CD4-positive, alpha-beta T cell (primary cell): Measurements from ENCODE around the gene CCNG2. TPM values are rescaled to one million over a fixed set of nuclear protein-coding genes. Genes with fewer than 3 reads are reported as not detected.

Experiments
- ATAC-seq: fragments of 200-7000 bp; cut with Tn5 transposase; one replicate; pipeline ENCODE4 v1.10.0; 2022; ENCODE audit warnings: mild to moderate bottlenecking; ENCODE audit not compliant: poor library complexity
- CTCF ChIA-PET: fragments of 350-600 bp; sonication (Branson Sonifier 250); formaldehyde crosslinking; loops from one replicate; lab custom pipeline; 2021; ENCODE audit warnings: antibody characterized with exemption, inconsistent platforms; lab: Charles Lee
- POLR2A ChIA-PET: fragments of 350-600 bp; sonication (Branson Sonifier 250); formaldehyde crosslinking; loops from one replicate; lab custom pipeline; 2021; ENCODE audit warnings: antibody characterized with exemption, inconsistent platforms; lab: Charles Lee
- DNase-seq, 14 experiments: peaks; one replicate each; pipeline ENCODE4 v3.0.0-alpha.2; 2013 to 2020; ENCODE audit warnings: mixed read lengths in 2 of 14
- H3K27ac ChIP-seq, 2 donors: one replicate each; pipeline versions ENCODE4 v1.5.1 to v1.7.0; 2013; ENCODE audit warnings: low read length in 2 of 2, low read depth in 1 of 2, mild to moderate bottlenecking in 1 of 2
- H3K27me3 ChIP-seq, 2 experiments: 1 replicate in 1 of 2; 2 replicates in 1 of 2; pipeline versions ENCODE4 v1.6.1 to v1.7.0; 2013; ENCODE audit warnings: low read length in 2 of 2, control low read depth in 1 of 2, mild to moderate bottlenecking in 1 of 2, moderate library complexity in 1 of 2; ENCODE audit not compliant: insufficient read depth in 2 of 2, control insufficient read depth in 1 of 2
- H3K36me3 ChIP-seq: one replicate; pipeline ENCODE4 v1.6.1; 2013; ENCODE audit warnings: low read length, control low read depth; ENCODE audit not compliant: insufficient read depth
- H3K4me1 ChIP-seq: one replicate; pipeline ENCODE4 v1.6.1; 2013; ENCODE audit warnings: low read length, control low read depth; ENCODE audit not compliant: insufficient read depth
- H3K4me3 ChIP-seq: one replicate; pipeline ENCODE4 v1.5.1; 2013; ENCODE audit warnings: mild to moderate bottlenecking, low read length, moderate library complexity
- H3K9me3 ChIP-seq, 2 experiments: 1 replicate in 1 of 2; 2 replicates in 1 of 2; pipeline versions ENCODE4 v1.6.1 to v1.7.0; 2013; ENCODE audit warnings: low read length in 2 of 2, mild to moderate bottlenecking in 2 of 2, control low read depth in 1 of 2, moderate library complexity in 1 of 2; ENCODE audit not compliant: control insufficient read depth in 1 of 2, insufficient read depth in 1 of 2
- H3K27ac Mint-ChIP-seq: one replicate; pipeline ENCODE4 v1.8.0; 2020; ENCODE audit warnings: mixed read lengths
- H3K27me3 Mint-ChIP-seq: one replicate; pipeline ENCODE4 v1.8.0; 2021; ENCODE audit warnings: mixed read lengths
- H3K36me3 Mint-ChIP-seq: one replicate; pipeline ENCODE4 v1.8.0; 2021; ENCODE audit warnings: low read depth, mixed read lengths
- H3K4me1 Mint-ChIP-seq: one replicate; pipeline ENCODE4 v1.8.0; 2021; ENCODE audit warnings: low read depth, mixed read lengths
- H3K4me3 Mint-ChIP-seq: one replicate; pipeline ENCODE4 v1.8.0; 2020; ENCODE audit warnings: mild to moderate bottlenecking, mixed read lengths
- H3K9me3 Mint-ChIP-seq: one replicate; pipeline ENCODE4 v1.8.0; 2020; ENCODE audit warnings: mixed read lengths
- CTCF ChIP-seq: fragments of 200-600 bp; IDR thresholded peaks from one replicate; pipeline ENCODE4 v1.8.0; 2022; ENCODE audit warnings: antibody characterized with exemption, mild to moderate bottlenecking
- intact Hi-C, 2 experiments: fragments of 100-400 bp; cut with DNase I in 1 of 2; cut with micrococcal nuclease in 1 of 2; formaldehyde crosslinking; loops; one replicate each; pipeline versions ENCODE4 v1.15.1 to v1.9.0; 2023 to 2025; cut with DNase I, micrococcal nuclease
- total RNA-seq, 174 experiments: library from RNA in 2 of 174; stranded (reverse) in 2 of 174; gene quantifications; one replicate each; pipeline ENCODE4 v1.2.3 and lab custom pipeline; 2021 to 2026

The CCNG2 gene
- total RNA-seq, 2 experiments from 2014 or later, result 20.6 to 21.3 TPM

- DNase-seq, result no peak
- Mint-ChIP-seq H3K27me3 (no peaks in the 10 kb centered on the region), H3K4me1 (no peaks in the 10 kb centered on the region), H3K4me3 (no peak overlapping the region), H3K9me3 (no peaks in the 10 kb centered on the region), H3K27ac (no peak overlapping the region), H3K36me3 (peaks cover 15% of the 10 kb centered on the region)
- no peak for TF ChIP-seq CTCF
- Histone ChIP-seq H3K27ac (no peak overlapping the region), H3K4me3 (no peak overlapping the region), H3K36me3 (peaks cover 6% of the 10 kb centered on the region), H3K27me3 (no peaks in the 10 kb centered on the region), H3K4me1 (no peaks in the 10 kb centered on the region), H3K9me3 (no peaks in the 10 kb centered on the region)
- intact Hi-C loops, result no loop called here
- no peak for ATAC-seq
- POLR2A ChIA-PET, result no interaction called here
- CTCF ChIA-PET, result no interaction called here
Measured at GRCh38 chr4:77174426-77174825, 17.4 kb downstream of the CCNG2 start.

- Mint-ChIP-seq H3K4me3 (no peak overlapping the region), H3K27me3 (no peaks in the 10 kb centered on the region), H3K36me3 (peaks cover 8% of the 10 kb centered on the region), H3K27ac (no peak overlapping the region), H3K4me1 (no peaks in the 10 kb centered on the region), H3K9me3 (no peaks in the 10 kb centered on the region)
- TF ChIP-seq CTCF, result no peak
- CTCF ChIA-PET, result no interaction called here
- Histone ChIP-seq H3K9me3 (no peaks in the 10 kb centered on the region), H3K36me3 (no peaks in the 10 kb centered on the region), H3K4me3 (no peak overlapping the region), H3K4me1 (no peaks in the 10 kb centered on the region), H3K27me3 (no peaks in the 10 kb centered on the region), H3K27ac (no peak overlapping the region)
- POLR2A ChIA-PET, result no interaction called here
- intact Hi-C loops, result no loop called here
- ATAC-seq (no peak), DNase-seq (no peak)
Measured at GRCh38 chr4:77175201-77175611, 18.2 kb downstream of the CCNG2 start.

GRCh38 chr4:77176640-77177039 lies 19.6 kb downstream of the CCNG2 start:
- H3K4me3 Mint-ChIP-seq, result no peak overlapping the region

More at GRCh38 chr4:77176640-77177039, 19.6 kb downstream of the CCNG2 start:
- no peak for TF ChIP-seq CTCF
- ATAC-seq (no peak), DNase-seq (no peak)
- no peaks in the 10 kb centered on the region for H3K9me3 ChIP-seq
- no peaks in the 10 kb centered on the region for H3K27me3 ChIP-seq
- H3K27ac ChIP-seq, result no peak overlapping the region
- Mint-ChIP-seq H3K9me3 (no peaks in the 10 kb centered on the region), H3K4me1 (no peaks in the 10 kb centered on the region), H3K36me3 (no peaks in the 10 kb centered on the region), H3K27me3 (no peaks in the 10 kb centered on the region), H3K27ac (no peak overlapping the region)
- ChIA-PET CTCF (no interaction called here), POLR2A (no interaction called here)
- H3K4me3 ChIP-seq, result no peak overlapping the region
- no peaks in the 10 kb centered on the region for H3K4me1 ChIP-seq
- no peaks in the 10 kb centered on the region for H3K36me3 ChIP-seq
- intact Hi-C loops, result no loop called here
